ENCODE data around the gene THUMPD2.

DNA sequence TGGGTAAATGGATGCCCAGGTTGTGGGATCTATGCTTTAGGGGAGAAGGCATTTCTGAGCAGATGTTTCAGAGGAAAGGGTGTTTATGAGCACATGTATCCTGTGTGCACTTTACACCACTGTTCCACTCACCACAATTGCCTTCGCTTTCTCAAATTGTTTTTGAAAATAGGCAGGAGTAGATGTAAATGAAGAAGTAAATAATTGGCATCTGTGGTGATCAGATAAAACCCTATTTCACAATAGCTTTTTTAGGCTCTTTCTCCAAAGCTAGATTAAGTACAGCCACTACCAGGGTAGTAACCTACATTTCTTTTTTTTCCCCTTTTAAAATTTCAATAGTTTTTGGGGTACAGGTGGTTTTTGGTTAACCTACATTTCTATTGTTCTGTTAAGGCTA lies 72.7 kb downstream of the THUMPD2 start:
- TF ChIP-seq ZNF274 (IDR thresholded peaks at IDR 0.05; ENCODE audit: low read depth, low read length) (no peak), SUZ12 (IDR thresholded peaks at IDR 0.05; ENCODE audit: extremely low read depth, insufficient read depth, insufficient read length) (no peak), YY1 (IDR thresholded peaks at IDR 0.05; ENCODE audit: insufficient read depth, insufficient read length) (no peak)
